SU-DHL-6 (cell line): Measurements from ENCODE around the gene OSBPL2.

Experiments
- H2AFZ ChIP-seq: fragments of 200-600 bp; sonication (generic); 2 replicates; pipeline ENCODE4 v1.6.1; 2014; ENCODE audit warnings: low read depth, mild to moderate bottlenecking, moderate library complexity, mixed read lengths, antibody characterized with exemption, low read length; ENCODE audit not compliant: severe bottlenecking
- H3F3A ChIP-seq: fragments of 200-600 bp; shearing (Covaris generic); 2 replicates; pipeline ENCODE4 v1.6.0; 2016; ENCODE audit warnings: antibody characterized with exemption, mild to moderate bottlenecking; ENCODE audit not compliant: insufficient read depth
- H3K27ac ChIP-seq: fragments of 200-600 bp; sonication (generic); 2 replicates; pipeline ENCODE4 v1.5.1; 2016; ENCODE audit warnings: low read depth, mild to moderate bottlenecking, low read length, moderate library complexity, mixed read lengths
- H3K27me3 ChIP-seq: fragments of 200-600 bp; sonication (generic), shearing (Covaris generic); 2 replicates; pipeline ENCODE4 v1.6.0; 2014; ENCODE audit warnings: mild to moderate bottlenecking, low read length
- H3K36me3 ChIP-seq: fragments of 200-600 bp; sonication (generic); 2 replicates; pipeline ENCODE4 v1.6.1; 2014; ENCODE audit warnings: mild to moderate bottlenecking, low read length, mixed read lengths
- H3K4me2 ChIP-seq: fragments of 300-600, 200-600 bp; shearing (Covaris generic), sonication (generic); 2 replicates; pipeline ENCODE4 v1.6.0; 2014; ENCODE audit warnings: low read length, low read depth, mild to moderate bottlenecking; ENCODE audit not compliant: poor library complexity, severe bottlenecking
- H3K4me3 ChIP-seq: fragments of 200-600 bp; sonication (generic); 2 replicates; pipeline ENCODE4 v1.5.1; 2014; ENCODE audit warnings: antibody characterized with exemption, low read length, mild to moderate bottlenecking, mixed read lengths; ENCODE audit not compliant: insufficient read depth, poor library complexity, severe bottlenecking
- H3K79me2 ChIP-seq: fragments of 200-600 bp; sonication (generic); 2 replicates; pipeline ENCODE4 v1.6.1; 2014; ENCODE audit warnings: mild to moderate bottlenecking, low read length, moderate library complexity; ENCODE audit not compliant: insufficient read depth
- H3K9ac ChIP-seq: fragments of 200-600 bp; sonication (generic); 2 replicates; pipeline ENCODE4 v1.7.0; 2014; ENCODE audit warnings: mild to moderate bottlenecking, low read length
- H3K9me2 ChIP-seq: fragments of 200-600 bp; sonication (generic); replicated peaks from 2 replicates; pipeline ENCODE4 v1.6.1; 2014; ENCODE audit warnings: low read length; ENCODE audit not compliant: insufficient read depth
- H3K9me3 ChIP-seq: fragments of 200-600 bp; sonication (generic); 2 replicates; pipeline ENCODE4 v1.6.1; 2014; ENCODE audit warnings: low read length, mixed read lengths; ENCODE audit not compliant: insufficient read depth
- H4K20me1 ChIP-seq: fragments of 200-600 bp; sonication (generic); 2 replicates; pipeline ENCODE4 v1.6.1; 2014; ENCODE audit warnings: low read depth, mild to moderate bottlenecking, antibody characterized with exemption, low read length, moderate library complexity, mixed read lengths
- EZH2phosphoT487 ChIP-seq: fragments of 200-600 bp; sonication (generic), shearing (Covaris generic); conservative IDR thresholded peaks from 2 replicates; pipeline ENCODE4 v1.6.1; 2018; ENCODE audit warnings: mild to moderate bottlenecking, antibody characterized with exemption, low read length, moderate library complexity, mixed read lengths
- TF ChIP-seq, protein P1 (sequence below): fragments of 200-600 bp; sonication (generic); IDR thresholded peaks from one replicate; pipeline ENCODE4 v1.5.1; 2017; ENCODE audit warnings: antibody characterized with exemption, mild to moderate bottlenecking, low read length, moderate library complexity; ENCODE audit not compliant: insufficient read depth, poor library complexity, severe bottlenecking

Gene OSBPL2

DNA sequence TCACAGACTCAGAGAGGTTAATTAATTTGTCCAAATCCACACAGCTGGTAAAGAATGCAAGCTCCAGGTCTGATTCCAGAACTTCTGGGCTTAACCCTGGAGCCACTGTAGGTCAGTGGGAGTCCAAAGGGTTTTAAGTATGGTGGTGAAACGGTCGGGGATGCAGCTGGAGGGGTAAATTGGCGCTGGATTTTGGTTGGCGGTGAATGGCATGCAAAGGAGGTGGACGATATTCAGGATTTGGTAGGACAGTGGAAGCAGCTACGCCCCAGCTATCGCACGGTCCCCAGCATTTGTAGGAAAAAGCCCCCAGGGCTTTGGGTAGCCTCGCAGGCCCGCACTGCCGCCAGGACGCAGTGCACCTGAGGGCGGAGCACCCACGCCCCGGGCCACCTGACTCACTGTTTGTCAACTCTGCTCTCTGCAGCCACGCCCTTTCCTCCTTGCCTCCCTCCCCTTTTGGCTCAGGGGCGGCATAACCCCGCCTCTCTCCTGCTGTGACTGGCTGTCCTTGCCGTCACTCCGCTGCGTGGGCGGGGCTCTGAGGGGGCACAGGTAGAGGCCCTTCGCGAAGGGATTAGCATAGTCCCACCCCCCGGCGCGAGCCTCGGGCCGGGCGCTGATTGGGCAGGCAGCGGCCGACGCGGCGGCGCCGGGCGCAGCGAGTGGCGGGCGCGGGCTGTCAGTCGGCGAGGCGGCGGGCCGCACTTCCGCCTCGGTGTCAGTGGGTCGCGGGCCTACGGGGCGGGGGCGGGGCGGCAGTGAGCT is at the start of gene OSBPL2:
TSS of gene OSBPL2 (plus strand) at position 721 of the 768 bp plus-strand sequence. CDS start 17,664 bp downstream, outside the sequence.
- no peaks in the 10 kb centered on the region for H3K9me3 ChIP-seq
- no peaks in the 10 kb centered on the region for H3F3A ChIP-seq
- TF ChIP-seq, protein P1, sequence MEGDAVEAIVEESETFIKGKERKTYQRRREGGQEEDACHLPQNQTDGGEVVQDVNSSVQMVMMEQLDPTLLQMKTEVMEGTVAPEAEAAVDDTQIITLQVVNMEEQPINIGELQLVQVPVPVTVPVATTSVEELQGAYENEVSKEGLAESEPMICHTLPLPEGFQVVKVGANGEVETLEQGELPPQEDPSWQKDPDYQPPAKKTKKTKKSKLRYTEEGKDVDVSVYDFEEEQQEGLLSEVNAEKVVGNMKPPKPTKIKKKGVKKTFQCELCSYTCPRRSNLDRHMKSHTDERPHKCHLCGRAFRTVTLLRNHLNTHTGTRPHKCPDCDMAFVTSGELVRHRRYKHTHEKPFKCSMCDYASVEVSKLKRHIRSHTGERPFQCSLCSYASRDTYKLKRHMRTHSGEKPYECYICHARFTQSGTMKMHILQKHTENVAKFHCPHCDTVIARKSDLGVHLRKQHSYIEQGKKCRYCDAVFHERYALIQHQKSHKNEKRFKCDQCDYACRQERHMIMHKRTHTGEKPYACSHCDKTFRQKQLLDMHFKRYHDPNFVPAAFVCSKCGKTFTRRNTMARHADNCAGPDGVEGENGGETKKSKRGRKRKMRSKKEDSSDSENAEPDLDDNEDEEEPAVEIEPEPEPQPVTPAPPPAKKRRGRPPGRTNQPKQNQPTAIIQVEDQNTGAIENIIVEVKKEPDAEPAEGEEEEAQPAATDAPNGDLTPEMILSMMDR: no peak
- TF ChIP-seq EZH2phosphoT487: no peak
- H3K36me3 ChIP-seq: no peaks in the 10 kb centered on the region
- peak within 1 kb of the TSS; percentile 81 for H3K4me3 ChIP-seq
- H3K27me3 ChIP-seq: no peaks in the 10 kb centered on the region
- no peaks in the 10 kb centered on the region for H3K9me2 ChIP-seq
- H2AFZ ChIP-seq: peak within 1 kb of the TSS; percentile 62
- peak within 1 kb of the TSS; percentile 65 for H3K9ac ChIP-seq
- 0 out of 2 replicates have a peak, but pooled peaks cover 4% of the 10 kb centered on the region for H4K20me1 ChIP-seq
- peaks cover 5% of the 10 kb centered on the region; the same call in 1 of the 2 replicates for H3K79me2 ChIP-seq
- peak within 1 kb of the TSS; percentile 88 for H3K4me2 ChIP-seq
- H3K27ac ChIP-seq: no peak within 1 kb of the TSS

DNA sequence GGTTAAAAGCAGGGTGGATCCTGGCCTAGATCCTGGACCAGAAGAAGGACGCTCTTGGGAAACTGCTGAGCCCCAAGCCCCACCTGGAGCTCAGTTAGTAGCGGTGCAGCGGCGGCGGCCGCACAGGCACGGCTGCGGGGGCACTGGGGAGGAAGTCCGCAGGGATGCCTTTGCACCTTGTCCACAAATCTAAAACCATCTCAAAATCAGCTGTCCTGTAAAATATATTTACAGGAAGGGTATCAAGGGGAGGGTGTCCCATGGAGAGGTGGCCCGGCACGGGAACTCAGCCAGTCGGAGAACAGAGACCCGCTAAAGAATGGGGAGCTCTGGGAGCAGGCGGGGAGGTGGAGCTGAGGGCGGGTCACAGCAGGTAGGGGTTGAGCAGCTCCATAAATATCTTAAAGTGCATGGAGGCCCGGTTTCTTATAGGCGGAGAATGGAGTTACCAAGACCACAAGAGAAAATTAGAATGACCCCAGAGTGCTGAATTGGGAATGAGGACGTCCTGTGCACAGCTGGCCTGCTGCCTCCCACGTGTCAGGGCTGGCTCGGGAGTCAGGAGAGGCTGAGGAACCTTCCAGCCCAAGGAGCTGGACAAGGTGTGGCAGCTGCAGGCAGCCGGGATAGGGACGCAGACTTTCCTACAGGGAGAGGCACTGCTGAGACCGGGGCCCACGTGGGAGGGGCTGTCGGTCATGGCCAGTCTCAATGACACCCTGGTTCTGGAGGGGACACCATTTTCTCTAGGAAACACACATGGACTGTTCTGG is 47.5 kb upstream of the OSBPL2 start:
- no peaks in the 10 kb centered on the region for H3K36me3 ChIP-seq
- no peaks in the 10 kb centered on the region for H3K9me2 ChIP-seq
- H3K9ac ChIP-seq: no peak overlapping the region
- no peak overlapping the region for H3K27ac ChIP-seq
- no peak overlapping the region for H3K4me3 ChIP-seq
- H3F3A ChIP-seq: peaks cover 3% of the 10 kb centered on the region; the same call in 1 of the 2 replicates
- no peaks in the 10 kb centered on the region for H3K9me3 ChIP-seq
- no peak overlapping the region for H3K4me2 ChIP-seq
- no peaks in the 10 kb centered on the region; the same call in 1 of the 2 replicates for H4K20me1 ChIP-seq
- H3K27me3 ChIP-seq: no peaks in the 10 kb centered on the region
- H3K79me2 ChIP-seq: peaks cover 45% of the 10 kb centered on the region
- no peak overlapping the region for H2AFZ ChIP-seq
- TF ChIP-seq, protein P1: no peak
- no peak for TF ChIP-seq EZH2phosphoT487

DNA sequence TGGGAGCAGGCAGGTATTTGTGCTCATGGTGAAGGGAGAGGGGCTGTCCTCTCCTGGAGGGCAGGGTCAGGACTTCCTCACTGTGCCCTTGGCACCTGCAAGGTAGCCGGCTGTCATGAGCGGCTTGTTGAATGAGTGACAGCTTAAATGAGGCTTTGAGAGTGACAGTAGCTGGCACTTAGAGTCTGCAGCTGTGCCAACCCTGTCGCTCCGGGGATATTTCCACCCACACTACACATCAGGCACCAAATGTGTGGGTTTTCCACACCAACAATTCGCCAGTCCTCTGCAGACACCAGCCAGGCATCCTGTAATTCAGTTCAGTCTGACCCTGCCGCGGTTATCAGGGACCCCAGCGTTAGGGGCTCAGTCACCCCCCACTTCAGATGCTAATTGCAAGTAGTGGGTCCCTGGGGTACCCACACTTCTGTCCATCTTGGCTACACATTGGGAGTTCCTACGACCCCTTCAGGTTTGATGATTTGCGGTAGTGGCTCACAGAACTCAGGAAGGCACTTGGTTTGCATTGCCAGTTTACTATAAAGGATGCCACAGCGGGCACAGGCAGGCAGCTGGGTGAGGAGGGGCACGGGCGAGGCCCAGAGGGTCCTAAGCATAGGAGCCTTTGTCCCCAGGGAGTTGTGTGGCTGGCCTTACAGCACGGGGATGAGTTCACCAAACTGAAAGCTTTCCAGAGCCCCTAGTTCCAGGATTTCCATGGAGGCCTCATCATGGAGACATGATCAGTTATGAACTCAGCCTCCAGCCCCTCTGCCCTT is 46.4 kb upstream of the OSBPL2 start:
- Histone ChIP-seq H3K36me3 (no peaks in the 10 kb centered on the region), H3K79me2 (peaks cover 37% of the 10 kb centered on the region), H3K9me3 (no peaks in the 10 kb centered on the region), H3K27me3 (no peaks in the 10 kb centered on the region), H3K9me2 (no peaks in the 10 kb centered on the region), H4K20me1 (no peaks in the 10 kb centered on the region; the same call in 1 of the 2 replicates), H3K27ac (no peak overlapping the region), H3K4me3 (no peak overlapping the region), H2AFZ (no peak overlapping the region), H3K4me2 (no peak overlapping the region), H3K9ac (no peak overlapping the region), H3F3A (no peaks in the 10 kb centered on the region; the same call in 1 of the 2 replicates)
- TF ChIP-seq, protein P1: no peak
- TF ChIP-seq EZH2phosphoT487: no peak
